ENCODE results near the gene ASIC2.

The ASIC2 gene

GRCh38 chr17:33199571-33200510 lies 93.3 kb downstream of the ASIC2 start:
- no peak for ATAC-seq
- TF ChIP-seq SNAI2 (CRISPR knock-in tag; IDR thresholded peaks at IDR 0.05) (no peak), GLIS3 (CRISPR knock-in tag; IDR thresholded peaks at IDR 0.05) (no peak), ZC3H10 (CRISPR knock-in tag; IDR thresholded peaks at IDR 0.05) (no peak), ZFP3 (CRISPR knock-in tag; IDR thresholded peaks at IDR 0.05) (no peak), TSHZ2 (CRISPR knock-in tag; IDR thresholded peaks at IDR 0.05) (no peak), ZNF8 (CRISPR knock-in tag; IDR thresholded peaks at IDR 0.05) (no peak), OSR1 (CRISPR knock-in tag; IDR thresholded peaks at IDR 0.05) (no peak)

DNA sequence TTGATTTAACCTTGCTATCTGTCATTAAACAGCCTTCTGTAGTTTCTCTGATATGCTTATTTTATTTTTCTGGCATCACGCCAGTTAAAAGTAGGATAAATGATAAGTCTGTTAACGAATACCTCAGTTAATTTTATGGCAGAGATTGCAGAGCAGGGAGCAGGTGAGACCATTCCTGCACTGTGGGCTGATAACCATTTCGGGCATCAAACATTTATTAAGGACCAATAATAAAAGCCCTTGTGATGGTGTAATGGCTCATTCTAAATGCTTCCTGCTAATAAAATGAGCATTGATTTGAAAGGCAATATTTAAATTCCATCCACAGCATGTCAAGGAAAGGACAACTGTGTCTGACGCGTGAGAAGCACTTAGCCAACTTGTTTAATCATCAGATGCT lies 94.1 kb downstream of the ASIC2 start:
- no peak for TF ChIP-seq POU6F1 (CRISPR knock-in tag; IDR thresholded peaks at IDR 0.05; ENCODE audit: borderline replicate concordance, low read depth)
- TF ChIP-seq ZNF8 (CRISPR knock-in tag; IDR thresholded peaks at IDR 0.05): no peak
- no peak for TF ChIP-seq ZNF70 (CRISPR knock-in tag; IDR thresholded peaks at IDR 0.05)
- TF ChIP-seq PPARA (CRISPR knock-in tag; IDR thresholded peaks at IDR 0.05; ENCODE audit: borderline replicate concordance): no peak
- TF ChIP-seq TSHZ2 (CRISPR knock-in tag; IDR thresholded peaks at IDR 0.05): no peak
- no peak for TF ChIP-seq ZFP30 (CRISPR knock-in tag; IDR thresholded peaks at IDR 0.05)
- no peak for TF ChIP-seq ZNF565 (CRISPR knock-in tag; conservative IDR thresholded peaks at IDR 0.05; ENCODE audit: low read depth)
- no peak for ATAC-seq

DNA sequence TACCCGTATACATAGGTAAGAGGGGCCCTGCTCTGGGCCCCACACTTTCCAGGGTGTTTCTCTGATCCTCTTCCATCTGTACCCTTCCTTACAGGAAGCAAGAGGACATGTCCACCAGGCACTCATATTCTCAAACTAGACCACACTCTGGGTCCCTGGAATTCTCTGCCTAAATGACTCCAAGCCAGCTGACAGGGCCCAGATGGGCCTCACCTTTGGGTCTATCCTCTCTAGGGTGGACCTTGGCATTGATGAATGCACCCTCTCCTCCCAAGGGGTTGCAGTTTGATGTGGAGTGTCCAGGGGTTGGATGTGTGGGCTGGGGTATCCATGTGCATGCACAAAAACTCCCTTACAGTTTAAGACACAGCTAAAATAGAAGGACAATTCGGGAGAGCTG lies 95.8 kb downstream of the ASIC2 start:
- ATAC-seq: no peak

More for the DNA sequence above, 95.8 kb downstream of the ASIC2 start:
- TF ChIP-seq ZNF8 (CRISPR knock-in tag; IDR thresholded peaks at IDR 0.05) (no peak), RARB (CRISPR knock-in tag; IDR thresholded peaks at IDR 0.05) (no peak), TSHZ2 (CRISPR knock-in tag; IDR thresholded peaks at IDR 0.05) (no peak), ISL1 (CRISPR knock-in tag; IDR thresholded peaks at IDR 0.05) (no peak)

Measured in SK-N-SH treated with all-trans-retinoic acid at 6 μM for 48 hours (cell line).